GM12891 (cell line): ENCODE measurements around the gene PSMG3.

Experiments used
- POLR2A ChIP-seq: IDR thresholded peaks from 2 replicates; pipeline ENCODE4 v1.6.1; 2011; ENCODE audit warnings: low read depth, low read length, control low read depth
- POLR2AphosphoS5 ChIP-seq: IDR thresholded peaks from 2 replicates; pipeline ENCODE4 v1.6.1; 2011; ENCODE audit warnings: low read depth, low read length, control low read depth
- SPI1 ChIP-seq: IDR thresholded peaks from 2 replicates; pipeline ENCODE4 v1.6.1; 2011; ENCODE audit warnings: low read depth, low read length, control low read depth

DNA sequence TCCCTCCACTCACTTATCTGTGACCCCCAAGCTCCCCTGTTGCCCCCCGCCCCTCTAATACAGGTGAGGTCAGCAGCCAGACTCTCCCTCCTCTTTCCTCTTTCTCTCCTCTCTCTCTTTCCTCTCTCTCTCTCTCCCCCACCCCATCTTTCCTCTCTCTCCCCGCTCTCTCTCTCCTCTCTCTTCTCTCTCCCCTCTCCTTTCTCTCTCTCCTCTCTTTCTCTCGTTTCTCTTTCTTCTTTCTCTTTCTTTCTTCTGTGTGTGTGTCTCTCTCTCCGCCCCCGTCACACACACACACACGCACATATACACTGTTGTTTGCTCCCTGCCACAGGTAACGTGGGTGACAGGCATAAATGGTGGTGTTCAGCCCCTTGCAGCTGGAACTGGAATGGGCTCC lies 37.2 kb upstream of the PSMG3 start:
- no peak for TF ChIP-seq POLR2AphosphoS5
- TF ChIP-seq POLR2A = no peak
- no peak for TF ChIP-seq SPI1
